HepG2 (cell line): ENCODE measurements around the gene GSTM1. TPM values are rescaled to one million over a fixed set of nuclear protein-coding genes. Genes with fewer than 3 reads are reported as not detected.

Experiments used
- AKNA ChIP-seq: sonication (generic); formaldehyde crosslinking; IDR thresholded peaks from 2 replicates; pipeline ENCODE4 v1.4.0; 2020; ENCODE audit warnings: missing genetic modification reagents, borderline replicate concordance
- HOXA9 ChIP-seq: sonication (generic); formaldehyde crosslinking; IDR thresholded peaks from 2 replicates; pipeline ENCODE4 v1.8.1; 2022; ENCODE audit warnings: missing genetic modification reagents, mild to moderate bottlenecking, moderate library complexity, borderline replicate concordance
- SATB2 ChIP-seq: sonication (generic); formaldehyde crosslinking; IDR thresholded peaks from 2 replicates; pipeline ENCODE4 v1.5.0; 2020; ENCODE audit warnings: missing genetic modification reagents
- TARDBP ChIP-seq: sonication (generic); formaldehyde crosslinking; IDR thresholded peaks from 2 replicates; pipeline ENCODE4 v1.8.0; 2022; ENCODE audit warnings: mild to moderate bottlenecking, missing genetic modification reagents
- TMF1 ChIP-seq: sonication (generic); formaldehyde crosslinking; IDR thresholded peaks from 2 replicates; pipeline ENCODE4 v1.8.1; 2022; ENCODE audit warnings: low read depth, missing genetic modification reagents
- ZNF136 ChIP-seq: sonication (generic); formaldehyde crosslinking; IDR thresholded peaks from 2 replicates; pipeline ENCODE4 v1.8.1; 2022; ENCODE audit warnings: low read depth, mild to moderate bottlenecking, moderate library complexity, missing genetic modification reagents
- ZNF407 ChIP-seq: sonication (generic); formaldehyde crosslinking; IDR thresholded peaks from one replicate; pipeline ENCODE4 v1.5.1; 2020; ENCODE audit warnings: mild to moderate bottlenecking, missing genetic modification reagents; ENCODE audit errors: not compliant biosample characterization
- ZNF512B ChIP-seq: sonication (generic); formaldehyde crosslinking; IDR thresholded peaks from 2 replicates; pipeline ENCODE4 v1.5.1; 2020; ENCODE audit warnings: missing genetic modification reagents, mild to moderate bottlenecking, borderline replicate concordance
- ZNF550 ChIP-seq: sonication (generic); formaldehyde crosslinking; IDR thresholded peaks from 2 replicates; pipeline ENCODE4 v1.4.0; 2020; ENCODE audit warnings: mild to moderate bottlenecking, missing genetic modification reagents, borderline replicate concordance
- polyA plus RNA-seq, 8 experiments: library from polyadenylated mRNA; depleted of rRNA in 3 of 8; stranded (reverse) in 7 of 8; unstranded in 1 of 8; fragments of >200 nt; fragmentation: Illumina TruSeq in 4 of 8; extraction: Trizol in 4 of 8; gene quantifications; 2 replicates each; pipeline versions ENCODE4 v1.2.1 to v1.2.3, GENCODE V29; 2011 to 2016; ENCODE audit warnings: low read depth in 4 of 8, missing spikeins in 1 of 8, mixed read lengths in 1 of 8; ENCODE audit not compliant: insufficient read depth in 1 of 8
- total RNA-seq, 5 experiments: library from RNA; depleted of rRNA; stranded (reverse); fragments of >200 nt; fragmentation: Illumina TruSeq; extraction: Trizol; gene quantifications; 2 replicates each; pipeline ENCODE4 v1.2.3, GENCODE V29; 2016; ENCODE audit warnings: low read depth in 1 of 5
- TF ChIP-seq, protein P1 (sequence below): sonication (generic); formaldehyde crosslinking; IDR thresholded peaks from 2 replicates; pipeline ENCODE4 v1.4.0; 2020; ENCODE audit warnings: mild to moderate bottlenecking, missing genetic modification reagents

The GSTM1 gene
- total and polyA plus RNA-seq, 2 of the 13 experiments (the other 11 are each of a cell fraction or from before 2014, with no cell fraction given): 0.42 TPM; not detected in 1

- TF ChIP-seq ZNF407 (CRISPR knock-in tag): no peak
- no peak for TF ChIP-seq HOXA9 (CRISPR knock-in tag)
- TF ChIP-seq ZNF136 (CRISPR knock-in tag): no peak
- TF ChIP-seq SATB2: no peak
- TF ChIP-seq ZNF550 (CRISPR knock-in tag): no peak
- TF ChIP-seq TMF1: no peak
- TF ChIP-seq ZNF512B: no peak
- TF ChIP-seq AKNA: no peak
- TF ChIP-seq, protein P1, sequence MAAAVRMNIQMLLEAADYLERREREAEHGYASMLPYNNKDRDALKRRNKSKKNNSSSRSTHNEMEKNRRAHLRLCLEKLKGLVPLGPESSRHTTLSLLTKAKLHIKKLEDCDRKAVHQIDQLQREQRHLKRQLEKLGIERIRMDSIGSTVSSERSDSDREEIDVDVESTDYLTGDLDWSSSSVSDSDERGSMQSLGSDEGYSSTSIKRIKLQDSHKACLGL: no peak
- no peak for TF ChIP-seq TARDBP (CRISPR knock-in tag)
Observed at GRCh38 chr1:109639841-109640184, 47.8 kb upstream of the GSTM1 start (continued).
